Skeletal muscle tissue (tissue), 4 donors: ENCODE results near the gene SEMA3F. TPM values are rescaled to one million over a fixed set of nuclear protein-coding genes. Genes with fewer than 3 reads are reported as not detected.
A peak's percentile ranks its signal among the peaks of the same experiment; 100 is the strongest.

Source experiments
- H3K27ac ChIP-seq: one replicate; pipeline ENCODE4 v1.7.0; 2013; ENCODE audit warnings: mild to moderate bottlenecking, low read depth, low read length, inconsistent platforms
- H3K27me3 ChIP-seq, 3 donors: one replicate each; pipeline ENCODE4 v1.7.0; 2013; ENCODE audit warnings: low read length in 3 of 3; ENCODE audit not compliant: control insufficient read depth in 3 of 3, insufficient read depth in 3 of 3
- H3K36me3 ChIP-seq, 3 donors: one replicate each; pipeline ENCODE4 v1.7.0; 2013; ENCODE audit warnings: low read length in 3 of 3; ENCODE audit not compliant: control insufficient read depth in 3 of 3, insufficient read depth in 3 of 3
- H3K4me1 ChIP-seq, 3 donors: one replicate each; pipeline ENCODE4 v1.7.0; 2013; ENCODE audit warnings: low read length in 3 of 3, mild to moderate bottlenecking in 3 of 3; ENCODE audit not compliant: control insufficient read depth in 3 of 3, insufficient read depth in 3 of 3
- H3K4me3 ChIP-seq, 3 donors: one replicate each; pipeline ENCODE4 v1.7.0; 2013; ENCODE audit warnings: low read length in 3 of 3
- H3K9ac ChIP-seq, 3 donors: one replicate each; pipeline ENCODE4 v1.7.0; 2013; ENCODE audit warnings: low read length in 3 of 3, mild to moderate bottlenecking in 3 of 3, moderate library complexity in 2 of 3, low read depth in 1 of 3
- H3K9me3 ChIP-seq, 3 donors: one replicate each; pipeline ENCODE4 v1.7.0; 2013; ENCODE audit warnings: low read length in 3 of 3; ENCODE audit not compliant: control insufficient read depth in 3 of 3
- total RNA-seq: library from RNA; depleted of rRNA; stranded (reverse); fragments of >200 nt; gene quantifications from one replicate; pipeline ENCODE4 v1.2.3, GENCODE V29; 2014
- donor health status: Osteomylitis.

SEMA3F gene
- total RNA-seq, 1 donor from 2014 or later: 2.1 TPM

DNA sequence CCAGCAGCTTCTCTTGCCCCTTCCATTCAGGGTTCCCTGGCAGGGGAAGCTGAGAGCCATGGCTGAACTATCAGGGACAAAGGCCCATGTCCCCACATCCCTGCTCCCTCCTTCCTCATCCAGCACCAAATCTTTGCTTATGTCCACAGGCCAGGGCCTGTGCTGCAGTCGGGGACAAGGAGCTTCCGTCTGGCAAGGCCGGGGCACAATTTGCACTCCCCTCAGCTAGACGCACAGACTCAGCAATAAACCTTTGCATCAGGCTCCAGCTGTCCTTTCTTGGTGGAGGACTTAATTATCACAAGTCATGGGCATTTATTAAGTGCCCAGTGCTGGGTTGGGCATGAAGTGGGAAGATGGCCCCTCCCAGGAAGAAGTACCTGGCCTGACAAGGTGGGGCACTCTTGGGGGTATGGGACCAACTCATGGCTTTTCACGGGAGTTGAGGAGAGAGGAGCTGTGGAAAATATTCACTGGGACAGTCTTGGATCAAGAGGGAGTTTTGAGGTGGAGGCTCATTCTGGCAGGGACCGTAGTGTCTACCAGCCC is 41.2 kb downstream of the SEMA3F start:
- H3K27me3 ChIP-seq: peaks cover 27 to 30% (median 28%) of the 10 kb centered on the region in 3 donors
- no peaks in the 10 kb centered on the region for H3K36me3 ChIP-seq
- H3K4me1 ChIP-seq: peaks cover 10 to 20% (median 20%) of the 10 kb centered on the region in 3 donors
- H3K9ac ChIP-seq: no peak overlapping the region
- no peak overlapping the region for H3K27ac ChIP-seq
- no peak overlapping the region for H3K4me3 ChIP-seq
- no peaks in the 10 kb centered on the region for H3K9me3 ChIP-seq

DNA sequence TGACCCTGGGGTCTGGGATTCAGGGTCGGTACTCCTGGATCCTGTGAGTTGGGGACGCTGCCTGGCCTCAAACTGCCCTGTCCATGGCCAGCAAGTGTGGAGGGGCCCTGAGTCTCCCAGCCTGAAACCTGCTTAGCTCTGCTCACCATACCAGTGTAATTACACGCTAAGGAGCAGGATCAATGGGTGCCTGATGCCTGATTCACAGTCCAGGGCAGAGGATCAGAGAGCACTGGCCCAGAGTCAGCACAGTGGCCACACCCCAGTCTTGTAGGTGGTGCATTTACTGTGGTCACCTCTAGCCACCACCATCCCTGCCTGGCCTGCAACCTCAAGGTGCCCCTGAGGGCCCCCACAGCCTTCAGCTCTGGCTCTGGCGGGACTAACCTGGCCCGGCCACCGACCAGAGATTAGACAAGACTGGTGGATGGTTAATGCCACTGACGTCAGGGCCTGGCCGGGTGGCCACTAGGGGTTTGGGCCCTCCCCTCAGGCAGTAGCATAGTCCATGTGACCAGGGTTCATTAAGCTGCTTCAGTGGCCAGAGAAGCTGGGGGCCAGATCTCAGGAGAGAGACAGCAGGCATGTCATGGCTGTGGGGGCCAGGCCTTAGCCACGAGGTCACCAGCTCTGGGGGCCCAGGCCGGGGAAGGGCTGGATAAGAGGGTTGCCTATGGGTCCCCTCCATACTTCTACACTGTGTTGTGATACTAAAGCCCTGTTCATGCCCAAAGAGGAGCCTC is 46.6 kb downstream of the SEMA3F start:
- Histone ChIP-seq H3K36me3 (no peaks in the 10 kb centered on the region), H3K27ac (no peak overlapping the region), H3K4me1 (peaks cover 14 to 36% (median 29%) of the 10 kb centered on the region in 3 donors), H3K9me3 (no peaks in the 10 kb centered on the region), H3K27me3 (peaks cover 3 to 16% (median 15%) of the 10 kb centered on the region in 3 donors), H3K4me3 (no peak overlapping the region), H3K9ac (no peak overlapping the region)

DNA sequence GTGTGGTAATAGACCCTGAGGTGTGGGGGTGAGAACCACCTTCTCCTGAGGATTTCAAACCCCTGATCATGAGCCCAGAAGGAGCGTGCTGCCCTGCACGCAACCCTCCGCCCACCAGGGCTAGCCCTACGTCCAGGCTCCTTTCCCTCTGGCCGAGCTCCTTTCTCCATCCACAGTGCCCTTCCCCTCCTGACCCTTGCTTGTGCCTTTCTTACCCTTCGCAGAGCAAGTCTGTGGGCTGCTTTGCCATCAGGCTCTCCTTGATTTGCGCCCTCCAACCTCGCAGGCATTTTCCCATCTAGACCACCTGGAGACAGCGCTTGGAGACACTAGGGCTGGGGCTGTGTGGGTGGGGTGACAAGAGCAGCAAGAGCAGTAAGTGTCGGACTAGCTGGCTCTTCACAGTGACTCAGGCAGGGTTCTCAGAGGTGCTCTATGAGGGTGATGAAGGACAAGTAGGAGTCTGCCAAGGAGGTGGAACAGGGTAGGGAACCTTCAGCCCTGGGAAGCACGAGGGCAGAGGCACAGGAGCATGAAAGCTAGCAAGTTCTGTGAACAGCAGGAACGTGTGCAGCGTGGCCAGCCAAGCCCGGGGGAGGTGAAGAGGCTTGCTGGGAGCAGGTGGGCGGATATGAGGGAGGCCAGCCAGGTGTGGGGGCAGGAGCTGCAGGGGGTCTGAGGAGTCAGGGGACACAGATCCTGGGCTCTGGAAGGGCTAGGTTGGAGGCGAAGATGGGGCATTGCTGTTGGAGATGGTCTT is 47.4 kb downstream of the SEMA3F start:
- H3K27me3 ChIP-seq: peaks cover 3 to 16% (median 15%) of the 10 kb centered on the region in 3 donors

DNA sequence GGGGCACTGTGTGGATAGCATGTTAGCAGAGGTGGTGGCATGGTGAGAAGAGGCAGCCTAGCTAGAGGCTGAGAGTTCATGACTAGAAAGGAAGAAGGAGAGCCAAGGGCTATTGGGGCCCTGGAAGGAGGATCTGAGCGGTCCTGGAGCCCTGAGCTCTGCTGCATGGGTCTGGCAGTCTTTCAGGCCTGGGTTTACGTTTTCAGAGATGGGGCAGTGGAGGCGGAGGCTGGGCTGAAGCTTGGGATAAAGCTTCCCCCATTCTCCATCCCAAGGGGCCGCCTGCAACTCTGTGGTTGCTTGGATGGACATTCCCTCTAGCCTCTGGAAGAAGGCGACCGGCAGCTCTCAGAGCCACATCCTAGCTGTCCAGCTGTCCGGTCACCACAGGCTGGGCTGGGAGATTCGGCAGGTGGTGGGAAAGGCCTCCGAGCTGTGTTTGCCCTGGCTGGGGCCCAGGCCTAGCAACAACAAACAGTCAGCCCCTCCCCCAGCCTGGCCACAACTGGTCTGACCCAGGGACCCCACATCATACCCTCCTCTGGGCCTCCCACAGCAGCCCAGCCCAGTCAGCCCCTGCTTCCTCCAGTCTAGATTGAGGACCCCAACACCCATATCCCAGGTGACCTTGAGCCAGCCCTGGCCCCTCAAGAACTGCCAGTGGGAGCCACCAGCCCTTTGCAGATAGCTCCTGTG is 48.1 kb downstream of the SEMA3F start:
- H3K9me3 ChIP-seq: no peaks in the 10 kb centered on the region
- H3K27ac ChIP-seq: no peak overlapping the region
- peak overlapping the region in 1 of 3 donors; percentile 43 for H3K9ac ChIP-seq
- H3K27me3 ChIP-seq: peaks cover 3 to 16% (median 15%) of the 10 kb centered on the region in 3 donors
- H3K4me3 ChIP-seq: no peak overlapping the region
- no peaks in the 10 kb centered on the region for H3K36me3 ChIP-seq
- H3K4me1 ChIP-seq: peaks cover 23 to 47% (median 43%) of the 10 kb centered on the region in 3 donors

More for the DNA sequence above, 47.4 kb downstream of the SEMA3F start:
- no peak overlapping the region for H3K27ac ChIP-seq
- H3K36me3 ChIP-seq: no peaks in the 10 kb centered on the region
- H3K4me1 ChIP-seq: peaks cover 18 to 42% (median 37%) of the 10 kb centered on the region in 3 donors
- H3K4me3 ChIP-seq: no peak overlapping the region
- no peak overlapping the region for H3K9ac ChIP-seq
- no peaks in the 10 kb centered on the region for H3K9me3 ChIP-seq

DNA sequence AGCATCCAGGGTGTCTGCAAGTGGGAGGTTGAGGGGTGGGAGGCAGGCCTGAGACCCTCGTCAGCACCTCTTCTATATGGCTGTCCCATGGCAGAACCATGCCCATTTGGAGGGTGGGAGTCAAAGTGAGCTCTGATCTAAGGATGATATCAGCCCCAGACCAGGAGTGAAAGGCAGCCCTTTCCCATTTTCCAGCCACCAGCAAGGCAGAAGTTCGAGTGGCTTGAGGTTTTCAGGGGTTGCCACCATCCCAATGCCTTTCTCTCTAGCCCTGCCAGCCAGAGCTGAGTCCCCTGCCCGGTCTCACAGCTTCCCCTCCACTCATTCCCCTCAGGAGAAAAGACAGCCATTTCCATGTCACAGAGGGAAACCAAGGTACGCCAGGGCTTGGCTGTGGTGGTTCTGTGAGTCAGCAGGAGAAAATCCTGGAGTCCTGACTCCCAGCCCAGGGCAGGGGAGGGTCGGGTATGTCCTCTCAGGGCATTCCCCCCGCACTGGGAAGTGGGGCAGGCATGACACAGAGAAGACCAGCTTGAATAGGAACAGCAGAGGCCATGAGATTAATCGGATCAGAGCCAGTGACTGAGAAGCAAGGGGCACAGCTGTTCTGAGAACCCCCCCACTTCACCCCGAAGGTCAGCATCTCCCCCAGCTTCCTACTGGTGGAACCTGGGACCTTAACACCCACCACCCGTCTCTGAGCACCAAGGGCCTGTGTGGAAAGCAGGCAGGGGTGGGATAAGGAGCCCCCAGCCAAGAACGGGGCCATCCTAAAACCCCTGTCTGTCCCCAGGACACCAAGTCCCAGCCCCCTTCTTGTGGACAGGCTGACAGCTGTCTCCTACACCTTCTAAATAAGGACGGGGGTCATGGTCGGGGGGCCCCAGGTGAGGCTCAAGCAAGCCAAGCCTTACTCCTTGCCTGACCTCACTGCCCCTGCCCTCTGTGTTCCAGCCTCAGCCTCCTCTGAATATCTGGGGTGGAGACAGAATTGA is 49.0 kb downstream of the SEMA3F start:
- Histone ChIP-seq H3K4me1 (peaks cover 26 to 54% (median 51%) of the 10 kb centered on the region in 3 donors), H3K4me3 (peak overlapping the region in 1 of 3 donors; percentile 59), H3K36me3 (no peaks in the 10 kb centered on the region), H3K9me3 (no peaks in the 10 kb centered on the region), H3K27ac (no peak overlapping the region), H3K9ac (peak overlapping the region in 2 of 3 donors; percentile 43 to 79), H3K27me3 (peaks cover 3 to 16% (median 15%) of the 10 kb centered on the region in 3 donors)

DNA sequence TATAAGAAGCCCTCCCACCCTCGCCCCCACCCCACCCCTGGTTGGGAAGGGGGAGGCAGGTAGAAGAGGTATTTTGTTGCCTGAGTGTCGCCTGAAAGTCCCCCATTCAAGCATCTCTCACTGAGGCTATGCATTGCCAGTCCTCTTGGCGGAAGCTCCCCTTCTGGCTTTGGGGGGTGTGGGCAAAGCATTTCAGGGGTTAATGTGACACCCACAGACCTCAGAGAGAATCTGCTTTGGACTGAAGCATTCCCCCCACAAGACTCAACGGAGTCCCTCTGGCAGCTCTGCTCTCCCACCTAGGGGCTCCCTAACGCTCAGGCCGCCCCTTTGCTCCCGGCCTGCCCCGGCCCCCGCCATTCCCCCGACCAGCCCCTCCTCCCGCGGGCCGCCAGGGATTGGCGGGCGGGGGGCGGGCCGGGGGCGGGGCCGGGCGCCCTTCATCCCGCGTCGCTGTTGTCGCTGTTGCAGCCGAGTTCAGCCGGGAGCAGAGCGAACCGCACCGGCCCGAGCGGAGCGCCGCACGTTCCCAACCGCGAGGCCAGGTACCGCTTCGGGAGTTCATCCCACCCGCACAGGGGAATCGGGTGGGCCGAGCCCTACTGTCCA is 49.8 kb downstream of the SEMA3F start, which contains the start of gene SLC38A3:
TSS of gene SLC38A3 (plus strand) at position 468 of the 609 bp plus-strand sequence. CDS start 8,929 bp downstream, outside the sequence.
- H3K4me1 ChIP-seq: peaks cover 26 to 55% (median 55%) of the 10 kb centered on the region in 3 donors
- H3K27ac ChIP-seq: peak within 1 kb of the TSS; percentile 88

DNA sequence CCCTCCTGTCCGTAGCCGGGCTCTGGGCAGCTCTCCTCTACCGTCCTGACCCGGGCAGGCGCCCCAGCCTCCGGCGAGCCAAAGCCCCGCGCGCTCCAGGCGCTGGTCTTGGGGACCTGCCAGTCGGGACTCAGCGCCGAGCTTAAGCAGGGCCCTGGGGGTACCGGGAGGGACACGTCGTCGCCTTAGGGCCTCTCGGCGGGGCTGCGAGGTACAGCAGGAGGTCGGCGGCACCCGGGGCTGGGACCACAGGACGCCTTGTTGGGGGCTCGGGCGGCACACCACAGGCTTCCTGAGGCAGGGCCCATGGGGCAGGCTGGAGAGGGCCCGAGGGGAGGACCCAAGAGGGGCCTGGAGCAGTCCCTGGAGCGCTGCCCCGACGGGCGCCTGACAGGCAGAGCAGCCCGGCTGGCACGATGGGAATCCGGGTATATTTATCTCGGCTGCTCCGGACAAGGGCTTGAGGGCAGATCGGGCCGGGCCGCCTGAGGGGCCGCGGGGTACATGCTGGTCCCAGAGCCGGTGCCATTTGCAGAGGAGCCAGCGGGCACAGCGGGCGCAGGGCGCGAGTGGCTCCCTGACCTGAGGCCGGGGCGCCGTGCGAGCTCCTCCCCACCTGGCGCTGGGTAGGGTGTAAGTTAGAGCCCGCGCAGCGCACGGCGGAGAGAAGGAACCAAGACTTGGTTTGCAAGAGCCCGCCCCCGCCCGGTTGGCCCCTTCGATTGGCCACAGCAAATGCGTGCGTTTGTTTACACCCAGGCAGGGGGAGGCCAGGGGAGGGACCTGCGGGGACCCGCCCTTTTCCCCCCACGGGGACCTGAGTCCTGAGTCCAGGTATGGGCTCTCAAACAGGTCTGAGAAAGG is 50.5 kb downstream of the SEMA3F start:
- Histone ChIP-seq H3K9me3 (no peaks in the 10 kb centered on the region), H3K27me3 (peaks cover 3 to 16% (median 15%) of the 10 kb centered on the region in 3 donors), H3K4me3 (peak overlapping the region; percentile 73 to 82 (median 73)), H3K36me3 (no peaks in the 10 kb centered on the region), H3K27ac (peak overlapping the region; percentile 88), H3K9ac (peak overlapping the region; percentile 82 to 95 (median 86)), H3K4me1 (peaks cover 26 to 62% (median 56%) of the 10 kb centered on the region in 3 donors)

More for the DNA sequence above, 49.8 kb downstream of the SEMA3F start, which contains the start of gene SLC38A3:
- peak within 1 kb of the TSS; percentile 73 to 82 (median 73) for H3K4me3 ChIP-seq
- no peaks in the 10 kb centered on the region for H3K9me3 ChIP-seq
- peak within 1 kb of the TSS; percentile 82 to 95 (median 86) for H3K9ac ChIP-seq
- H3K27me3 ChIP-seq: peaks cover 3 to 16% (median 15%) of the 10 kb centered on the region in 3 donors
- no peaks in the 10 kb centered on the region for H3K36me3 ChIP-seq
